ENCODE results near the gene SURF1. TPM values are rescaled to one million over a fixed set of nuclear protein-coding genes. Genes with fewer than 3 reads are reported as not detected.

SURF1 gene
- total and polyA plus RNA-seq, 10 of the 15 experiments (the other 5 are each of a cell fraction or from before 2014, with no cell fraction given), result 17.9 to 46.4 (median 29.6) TPM

GRCh38 chr9:133389562-133389961, 33.3 kb upstream of the SURF1 start:
- Histone ChIP-seq H3K4me3 (no peak overlapping the region), H3K79me2 (ENCODE audit: control insufficient read depth, insufficient read depth, low read length) (no peaks in the 10 kb centered on the region), H3K4me1 (ENCODE audit: control insufficient read depth, insufficient read depth, low read length) (no peaks in the 10 kb centered on the region), H4K20me1 (ENCODE audit: control insufficient read depth, insufficient read depth) (no peaks in the 10 kb centered on the region), H3K9me3 (replicated peaks; ENCODE audit: control insufficient read depth, insufficient read depth, low read length) (no peaks in the 10 kb centered on the region), H3K9ac (ENCODE audit: control insufficient read depth, insufficient read depth, low read length) (no peak overlapping the region), H3K36me3 (ENCODE audit: control insufficient read depth in 2 of 2, insufficient read depth in 2 of 2, low read length in 1 of 2) (no peaks in the 10 kb centered on the region), H2AFZ (ENCODE audit: control insufficient read depth, low read depth, low read length) (no peak overlapping the region), H3K4me2 (ENCODE audit: control insufficient read depth, insufficient read depth) (no peak overlapping the region), H3K27ac (ENCODE audit: control insufficient read depth, insufficient read depth) (no peak overlapping the region), H3K27me3 (replicated peaks in 1 of 2; ENCODE audit: control insufficient read depth in 2 of 2, insufficient read depth in 2 of 2, low read length in 1 of 2) (no peaks in the 10 kb centered on the region)
- ChIA-PET POLR2A (no interaction called here), SMC1A (ENCODE audit: uncharacterized antibody, unreplicated experiment) (no interaction called here), CTCF (interaction anchor here (1.2 kb wide), 1 partner anchor 12 kb away, joined by 3 read pairs; no protein-coding TSS in a partner anchor), RAD21 (ENCODE audit: unreplicated experiment) (no interaction called here)
- TF ChIP-seq SMARCA5 (IDR thresholded peaks at IDR 0.05) (no peak), ELK1 (IDR thresholded peaks at IDR 0.05; ENCODE audit: low read depth, low read length) (no peak), HDAC2 (IDR thresholded peaks at IDR 0.05) (no peak), TBL1XR1 (IDR thresholded peaks at IDR 0.05; ENCODE audit: low read depth, low read length) (no peak)
- no peak for FAIRE-seq
- in situ Hi-C loops (cut with MboI) (no loop called here), intact Hi-C loops (cut with micrococcal nuclease; ENCODE audit: unreplicated experiment) (no loop called here)
- WGBS (ENCODE audit: insufficient coverage, insufficient replicate concordance, low lambda C conversion rate, missing lambda C conversion rate), result 34% methylated on average over 13 of the region's 13 CpGs
- DNase-seq (ENCODE audit: low read depth, low spot score), result no peak
- BruUV-seq (replicated peaks), result no TSS peak
- no peak for ATAC-seq

- Histone ChIP-seq H3K27ac (ENCODE audit: control insufficient read depth, insufficient read depth) (no peak overlapping the region), H3K4me3 (no peak overlapping the region), H3K4me2 (ENCODE audit: control insufficient read depth, insufficient read depth) (no peak overlapping the region), H3K79me2 (ENCODE audit: control insufficient read depth, insufficient read depth, low read length) (no peaks in the 10 kb centered on the region), H2AFZ (ENCODE audit: control insufficient read depth, low read depth, low read length) (no peak overlapping the region), H3K4me1 (ENCODE audit: control insufficient read depth, insufficient read depth, low read length) (no peaks in the 10 kb centered on the region), H3K36me3 (ENCODE audit: control insufficient read depth in 2 of 2, insufficient read depth in 2 of 2, low read length in 1 of 2) (no peaks in the 10 kb centered on the region), H3K9me3 (replicated peaks; ENCODE audit: control insufficient read depth, insufficient read depth, low read length) (no peaks in the 10 kb centered on the region), H3K27me3 (replicated peaks in 1 of 2; ENCODE audit: control insufficient read depth in 2 of 2, insufficient read depth in 2 of 2, low read length in 1 of 2) (no peaks in the 10 kb centered on the region), H4K20me1 (ENCODE audit: control insufficient read depth, insufficient read depth) (no peaks in the 10 kb centered on the region), H3K9ac (ENCODE audit: control insufficient read depth, insufficient read depth, low read length) (no peak overlapping the region)
- 67% methylated on average over 12 of the region's 12 CpGs for WGBS (ENCODE audit: insufficient coverage, insufficient replicate concordance, low lambda C conversion rate, missing lambda C conversion rate)
- FAIRE-seq, result no peak
- RAD21 ChIA-PET (ENCODE audit: unreplicated experiment), result no interaction called here
- ATAC-seq, result no peak
- no peak for TF ChIP-seq SMAD5 (IDR thresholded peaks at IDR 0.05; ENCODE audit: low read depth)
- TF ChIP-seq PML (IDR thresholded peaks at IDR 0.05; ENCODE audit: low read length), result no peak
- TF ChIP-seq NR2C2 (IDR thresholded peaks at IDR 0.05; ENCODE audit: borderline replicate concordance, control insufficient read depth, insufficient read length, low read depth), result no peak
- no peak for TF ChIP-seq PKNOX1 (IDR thresholded peaks at IDR 0.05)
- TF ChIP-seq ETV6 (conservative IDR thresholded peaks at IDR 0.05 in 1 of 2, IDR thresholded peaks at IDR 0.05 in 1 of 2; ENCODE audit: borderline replicate concordance in 1 of 2, low read depth in 1 of 2), result no peak
- TF ChIP-seq IKZF2 (IDR thresholded peaks at IDR 0.05), result no peak
- no peak for TF ChIP-seq POLR2AphosphoS5 (IDR thresholded peaks at IDR 0.05; ENCODE audit: low read length)
- no peak for TF ChIP-seq ZNF217 (IDR thresholded peaks at IDR 0.05)
- no peak for TF ChIP-seq BMI1 (IDR thresholded peaks at IDR 0.05; ENCODE audit: borderline replicate concordance)
- no peak for TF ChIP-seq MLLT1 (IDR thresholded peaks at IDR 0.05)
- SMC1A ChIA-PET (ENCODE audit: uncharacterized antibody, unreplicated experiment), result no interaction called here
- DNase-seq (ENCODE audit: low read depth, low spot score), result no peak
- intact Hi-C loops (cut with micrococcal nuclease; ENCODE audit: unreplicated experiment), result no loop called here
- in situ Hi-C loops (cut with MboI), result no loop called here
- BruUV-seq (replicated peaks), result no TSS peak
- POLR2A ChIA-PET, result no interaction called here
- CTCF ChIA-PET, result interaction anchor here (1.2 kb wide), 1 partner anchor 12 kb away, joined by 3 read pairs; no protein-coding TSS in a partner anchor
Measured at GRCh38 chr9:133389025-133389557, 32.8 kb upstream of the SURF1 start.
